Tongue (tissue), 2 donors: ENCODE data around the gene SH2D4B. TPM values are rescaled to one million over a fixed set of nuclear protein-coding genes. Genes with fewer than 3 reads are reported as not detected.

ENCODE experiments used
- DNase-seq: peaks from one replicate; pipeline ENCODE4 v3.0.0-alpha.2; 2015
- total RNA-seq: library from RNA; depleted of rRNA; stranded (reverse); fragments of >200 nt; gene quantifications from one replicate; pipeline ENCODE4 v1.2.3, GENCODE V29; 2014

Gene SH2D4B
- total RNA-seq, 1 donor from 2014 or later = not detected

DNA sequence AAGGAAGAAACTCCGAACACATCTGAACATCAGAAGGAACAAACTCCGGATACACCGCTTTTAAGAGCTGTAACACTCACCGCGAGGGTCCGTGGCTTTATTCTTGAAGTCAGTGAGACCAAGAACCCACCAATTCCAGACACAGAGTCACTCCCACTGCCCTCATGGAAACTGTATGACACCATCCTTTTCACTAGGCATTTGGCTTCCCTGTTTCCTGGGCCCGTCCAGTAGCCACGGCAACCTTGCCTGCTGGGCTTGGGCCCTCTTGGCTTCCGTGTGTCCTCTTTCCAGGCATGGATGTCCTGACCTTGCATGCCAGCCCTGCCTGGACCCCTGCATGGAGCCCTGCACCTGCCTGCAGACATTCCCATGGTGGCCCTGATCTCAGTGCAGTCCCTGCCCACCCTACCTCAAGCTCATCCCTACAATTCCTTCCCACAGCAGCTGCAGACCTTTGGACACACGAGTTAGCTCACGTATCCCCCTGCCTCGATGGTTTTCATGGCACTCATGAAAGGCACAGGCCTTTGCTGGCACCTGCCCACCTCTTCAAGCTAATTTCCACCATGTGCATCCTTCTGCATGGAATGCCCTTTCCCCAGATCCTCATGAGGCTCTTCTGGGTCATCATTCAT lies 6.7 kb downstream of the SH2D4B start:
- DNase-seq = no peak

DNA sequence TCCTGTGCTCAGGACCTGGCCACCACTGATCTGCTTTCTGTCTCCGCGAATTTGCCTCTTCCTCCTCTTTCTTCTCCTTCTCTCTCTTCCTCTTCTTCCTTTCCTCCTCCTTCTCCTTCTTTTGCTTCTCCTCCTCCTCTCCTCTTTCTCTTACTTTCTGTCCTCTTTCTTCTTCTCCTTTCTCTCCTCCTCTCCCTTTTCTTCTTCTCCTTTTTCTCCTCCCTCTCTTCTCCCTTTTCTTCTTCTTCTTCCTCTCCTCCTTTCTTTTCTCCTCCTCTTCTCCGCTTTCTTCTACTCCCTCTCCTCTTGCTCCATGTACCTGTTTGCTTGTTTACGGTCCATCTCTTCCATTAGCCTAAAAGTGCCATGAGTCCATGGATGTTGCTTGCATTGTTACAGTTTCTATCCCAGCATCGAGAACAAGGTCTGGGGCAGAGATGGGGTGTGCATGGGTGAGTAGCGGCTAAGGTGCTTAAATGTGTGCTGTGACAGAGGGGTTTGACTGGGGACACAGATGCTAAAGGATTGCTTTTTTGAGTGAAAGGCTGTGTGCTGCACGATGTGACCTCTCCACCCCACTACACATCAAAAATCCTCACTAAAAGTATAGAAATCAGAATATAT lies 7.7 kb downstream of the SH2D4B start:
- DNase-seq = no peak

DNA sequence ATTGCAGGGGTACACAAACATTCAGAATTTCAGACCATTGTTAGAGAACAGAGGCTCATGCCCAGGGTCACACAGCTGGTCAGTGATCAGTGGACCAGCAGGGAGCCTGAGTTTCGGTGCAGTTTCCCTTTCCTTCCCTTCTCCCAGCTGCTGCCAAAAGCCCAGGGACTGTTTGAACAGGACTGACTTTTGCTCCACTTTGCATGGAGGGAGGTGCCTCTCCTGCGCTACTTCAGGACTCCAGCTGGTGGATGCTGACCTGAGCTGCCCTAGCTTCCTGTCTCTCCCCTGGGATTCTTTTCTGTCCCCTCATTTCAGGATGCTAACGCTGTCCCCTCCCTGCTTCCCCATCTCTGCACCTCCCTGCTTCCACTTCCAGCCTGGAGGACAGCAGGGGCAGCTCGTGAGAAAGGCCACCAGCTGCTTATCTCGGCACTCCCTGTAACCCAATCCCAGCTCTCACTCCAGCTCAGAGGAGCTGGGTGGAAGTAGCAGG lies 14.5 kb downstream of the SH2D4B start:
- no peak for DNase-seq

DNA sequence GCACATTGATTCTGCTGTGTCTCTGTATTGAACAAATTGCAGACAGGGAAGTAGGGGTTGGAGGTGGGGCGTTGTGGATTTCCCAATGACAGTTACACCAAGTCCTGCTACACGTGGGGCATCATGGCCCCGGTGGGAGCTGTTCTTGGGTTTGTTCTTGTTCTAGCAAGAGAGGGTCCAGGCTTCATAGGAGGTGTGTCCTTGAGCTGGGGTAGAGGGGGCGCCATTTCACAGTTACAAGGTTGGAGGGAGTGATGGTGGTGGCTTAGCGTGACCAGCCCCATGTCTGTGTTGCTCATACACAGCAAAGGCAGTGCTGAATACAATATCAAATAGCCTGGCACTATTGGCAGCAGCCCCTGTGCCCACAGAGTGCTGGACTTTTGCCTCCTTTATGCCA lies 15.7 kb downstream of the SH2D4B start:
- no peak for DNase-seq

DNA sequence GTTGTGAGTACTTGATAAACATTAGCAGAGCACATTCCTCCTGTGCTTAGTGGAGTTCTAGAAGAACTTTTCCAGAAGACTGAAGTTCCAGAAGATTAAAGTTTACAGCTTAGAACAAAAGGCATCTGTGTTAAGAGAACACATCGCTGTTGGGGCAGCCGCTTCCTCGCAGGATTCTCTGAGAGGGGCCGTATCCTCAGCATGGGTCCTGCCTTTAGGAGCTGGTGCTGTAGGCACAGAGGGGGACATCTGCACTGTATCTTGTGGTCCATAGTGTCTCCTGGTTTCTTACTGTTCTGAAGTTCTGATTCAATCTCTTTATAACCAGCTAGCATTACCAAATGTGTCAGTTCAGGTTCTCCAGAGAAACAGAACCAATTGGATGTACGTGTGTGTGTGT lies 16.3 kb downstream of the SH2D4B start:
- DNase-seq = no peak

DNA sequence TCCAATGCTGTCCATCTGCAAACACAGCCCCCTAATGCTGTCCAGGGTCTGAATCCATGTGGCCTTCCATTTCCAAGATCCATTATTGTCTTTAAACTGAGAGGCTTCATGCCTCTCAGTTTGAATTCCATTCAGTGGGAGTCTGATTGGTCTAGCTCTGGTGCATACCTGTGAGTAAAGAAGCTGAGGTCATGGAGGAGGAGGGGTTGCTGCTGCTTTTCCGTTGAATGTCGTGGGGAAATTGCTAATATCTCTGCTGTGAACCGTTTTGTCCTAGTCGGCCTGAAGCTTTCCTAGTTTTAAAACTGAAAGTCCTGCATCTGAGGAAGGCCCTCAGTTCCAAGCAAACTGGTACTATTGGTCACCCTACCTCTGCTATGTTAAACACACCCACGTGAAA lies 17.7 kb downstream of the SH2D4B start:
- no peak for DNase-seq

DNA sequence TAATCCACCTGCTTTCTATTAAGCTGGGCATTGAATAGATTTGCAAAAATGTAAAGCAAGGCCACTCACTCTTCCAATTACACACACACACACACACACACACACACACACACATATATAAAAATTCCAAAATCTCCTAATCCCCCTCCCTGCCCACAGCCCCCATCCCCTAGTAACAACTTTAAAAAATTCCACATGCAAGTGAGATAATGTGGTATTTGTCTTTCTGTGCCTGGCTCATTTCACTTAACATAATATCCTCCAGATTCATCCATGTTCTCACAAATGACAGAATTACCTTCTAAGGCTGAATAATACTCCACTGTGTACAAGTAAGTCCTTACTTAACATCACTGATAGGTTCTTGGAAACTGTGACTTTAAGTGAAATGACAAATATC lies 24.2 kb downstream of the SH2D4B start:
- peak; percentile 16 for DNase-seq

DNA sequence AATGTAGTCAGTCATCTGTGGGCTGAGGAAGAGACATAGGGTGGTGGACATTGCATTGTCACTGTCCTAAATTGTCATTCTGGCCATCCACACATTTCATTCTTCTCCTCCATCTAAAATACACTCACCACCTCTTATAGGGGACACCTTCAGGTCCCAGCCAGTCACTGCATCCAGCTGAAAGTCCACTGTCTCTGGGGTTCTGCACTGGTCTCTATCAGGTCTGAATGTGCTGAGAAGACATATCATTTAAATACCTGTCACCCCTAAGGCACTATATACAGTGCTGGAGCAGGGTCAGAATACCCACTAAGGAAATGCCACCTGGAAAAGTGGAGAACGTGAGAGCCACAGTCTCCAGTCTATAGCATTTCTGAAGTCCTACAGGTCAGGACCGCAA lies 29.6 kb downstream of the SH2D4B start:
- no peak for DNase-seq

DNA sequence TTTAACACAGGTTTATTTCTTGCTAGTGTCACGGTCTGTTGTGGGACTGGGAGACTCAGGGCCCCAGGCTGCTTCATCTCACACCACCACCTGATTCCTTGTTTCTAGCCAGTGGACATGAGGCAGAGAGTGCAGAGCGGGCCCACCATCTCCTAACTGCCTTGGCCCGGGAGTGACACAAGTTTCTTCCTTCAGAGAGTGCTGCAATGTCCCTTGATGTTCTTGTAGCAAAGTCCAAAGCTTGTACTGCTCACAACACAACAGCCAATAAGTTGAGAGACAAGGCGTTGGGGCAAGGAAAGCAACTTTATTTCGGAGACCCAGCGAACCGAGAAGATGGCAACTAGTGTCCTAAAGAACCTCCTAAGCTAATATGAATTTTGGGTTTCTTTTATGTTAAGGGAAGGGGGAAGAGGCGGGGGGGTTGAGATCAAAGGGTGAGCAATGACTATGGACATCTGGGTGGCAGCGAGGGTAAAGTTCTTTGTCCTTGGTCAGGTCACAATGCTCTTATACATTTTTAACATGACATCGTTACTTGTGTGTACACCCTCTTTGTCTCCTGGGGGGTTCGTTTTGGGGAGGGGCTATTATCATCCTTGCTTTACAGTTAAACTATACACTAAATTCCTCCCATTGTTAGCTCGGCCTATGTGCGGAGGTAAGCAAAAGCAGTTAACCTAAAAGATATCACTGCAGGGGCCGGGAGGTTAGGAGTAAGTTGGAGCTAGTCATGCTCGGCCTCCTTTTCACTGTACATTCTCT lies 31.6 kb downstream of the SH2D4B start:
- DNase-seq = no peak

DNA sequence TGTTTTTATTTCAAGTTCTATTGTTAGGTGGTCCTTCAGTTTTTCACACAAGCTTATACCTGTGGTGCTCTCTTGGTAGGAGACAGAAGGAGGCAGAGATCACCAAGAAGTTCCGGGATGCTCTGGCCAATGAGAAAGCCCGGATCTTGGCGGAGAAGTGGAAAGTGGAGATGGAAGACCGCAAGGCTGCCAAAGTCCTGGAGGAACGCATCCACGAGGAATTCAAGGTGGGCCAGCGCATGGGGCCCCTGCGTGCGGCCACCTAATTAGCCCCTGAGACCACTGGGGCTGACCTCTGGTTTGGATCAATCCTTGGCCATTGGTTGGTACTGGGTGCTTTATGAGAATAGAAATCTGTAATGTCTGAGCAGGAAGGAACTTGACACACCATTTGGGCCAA lies 33.6 kb downstream of the SH2D4B start:
- no peak for DNase-seq

DNA sequence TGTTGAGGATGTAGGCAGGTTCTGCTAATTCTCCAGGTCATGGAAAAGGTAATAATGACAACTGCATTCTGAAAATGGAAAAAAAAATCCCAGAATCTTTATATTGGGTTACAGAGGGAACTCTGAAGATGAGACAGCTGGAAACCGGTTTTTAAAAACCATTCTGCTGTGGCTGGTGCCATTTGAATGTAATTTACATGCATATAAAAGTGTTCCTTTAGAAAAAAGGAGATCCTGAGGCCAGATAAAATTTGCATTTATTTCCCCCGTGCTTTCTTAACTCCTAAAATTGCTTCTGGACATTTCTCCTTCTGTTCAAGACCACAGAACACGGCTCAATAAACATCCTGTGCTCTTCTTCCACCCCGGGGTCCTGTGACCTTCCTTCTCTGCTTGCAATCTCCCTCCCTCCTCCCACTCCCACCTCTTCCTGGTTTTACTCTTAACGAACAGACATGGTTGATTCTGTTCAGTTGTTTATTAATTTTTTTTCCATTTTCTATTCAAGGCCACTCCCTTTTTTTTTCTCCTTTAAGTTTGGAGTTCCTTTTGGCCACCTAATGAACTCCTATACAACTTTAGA lies 41.6 kb downstream of the SH2D4B start:
- DNase-seq = no peak

DNA sequence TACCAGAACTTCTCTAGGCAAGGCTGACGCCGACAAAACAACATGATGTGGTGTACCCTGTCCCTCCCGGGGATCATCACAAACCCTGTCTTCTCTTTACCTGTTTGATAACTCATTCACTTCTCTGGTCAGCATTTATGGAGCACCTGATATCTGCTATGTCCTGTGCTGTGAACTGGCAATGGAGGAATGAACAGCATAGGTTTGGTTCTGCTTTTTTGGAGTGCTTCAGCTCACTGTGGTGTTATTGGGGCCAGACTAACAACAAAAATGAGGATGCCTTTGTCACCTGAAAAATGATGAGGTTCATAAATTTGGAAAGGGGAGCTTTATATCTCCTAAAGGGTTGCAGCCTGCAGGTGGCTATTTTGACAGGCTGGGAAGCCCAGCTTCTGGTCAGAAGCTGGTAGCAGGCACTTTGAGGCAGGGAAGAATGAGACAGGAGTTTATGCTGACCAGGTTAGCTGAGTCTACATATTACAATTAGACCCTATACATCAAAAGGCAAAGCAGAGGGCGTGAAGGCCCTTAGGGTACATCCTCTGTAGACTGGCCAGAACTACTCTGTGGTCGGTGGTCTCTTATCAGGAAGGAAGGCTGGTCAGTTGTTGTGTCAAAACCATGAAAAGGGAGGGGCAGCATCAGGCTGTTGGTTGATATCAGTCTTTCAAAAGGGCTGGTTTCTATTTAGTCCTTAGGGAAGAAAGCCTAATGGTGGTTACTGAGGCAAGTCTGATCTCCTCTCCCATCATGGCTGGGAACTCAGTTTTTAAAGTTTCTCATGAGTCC lies 42.3 kb downstream of the SH2D4B start:
- no peak for DNase-seq

DNA sequence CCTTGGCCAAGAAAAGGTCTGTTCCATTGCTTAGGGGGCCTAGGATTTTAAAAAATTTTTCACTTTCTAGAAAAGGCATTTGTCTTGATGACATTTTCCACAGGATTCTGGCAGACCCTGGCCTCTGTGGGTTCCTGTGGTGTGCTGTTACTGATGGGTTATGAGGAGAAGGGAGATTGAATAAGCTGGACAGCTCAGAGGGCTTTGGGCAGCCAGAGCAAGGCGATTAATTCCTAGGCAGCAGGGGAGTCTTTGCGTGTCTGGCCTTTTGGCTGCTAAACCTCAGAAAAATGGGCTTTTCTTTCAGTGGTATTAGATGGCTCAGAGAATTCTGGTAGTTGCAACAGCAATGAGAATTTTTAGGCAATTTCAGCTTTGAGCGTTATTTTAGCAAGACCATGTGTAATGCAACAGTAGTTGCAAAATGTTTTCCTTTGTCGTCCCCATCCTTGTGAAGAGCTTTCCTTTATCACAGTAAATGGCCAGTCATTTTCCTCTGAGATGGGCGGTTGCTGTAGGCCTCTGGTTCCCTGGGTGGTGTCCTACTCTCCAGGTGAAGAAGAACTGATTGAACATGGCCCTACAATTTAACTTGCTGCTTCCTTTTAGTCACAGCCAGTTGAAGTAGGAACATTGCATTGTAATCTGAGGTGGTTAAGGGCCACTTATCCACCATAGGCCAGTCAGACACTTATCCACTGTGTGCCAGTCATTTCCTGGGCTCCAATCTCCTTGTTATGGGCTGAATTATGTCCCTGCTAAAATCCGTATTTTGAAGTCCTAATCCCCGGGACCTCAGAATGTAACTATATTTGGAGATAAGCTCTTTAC lies 43.2 kb downstream of the SH2D4B start:
- DNase-seq = no peak

DNA sequence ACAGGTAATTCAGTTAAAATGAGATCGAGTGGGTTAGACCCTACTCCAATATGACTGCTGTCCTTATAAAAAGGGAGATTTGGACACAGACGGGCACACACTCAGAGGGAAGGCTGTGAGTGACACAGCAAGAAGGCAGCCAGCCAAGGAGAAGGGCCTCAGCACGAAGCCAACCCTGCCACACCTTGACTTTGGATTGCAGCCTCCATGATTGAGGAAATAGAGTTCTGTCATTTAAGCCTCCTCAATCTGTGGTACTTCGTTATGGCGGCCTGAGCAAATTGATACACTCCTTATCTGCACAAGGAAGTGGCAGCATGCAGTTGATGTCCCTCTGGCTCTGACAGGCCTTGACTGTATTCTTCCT lies 43.8 kb downstream of the SH2D4B start:
- DNase-seq = no peak

DNA sequence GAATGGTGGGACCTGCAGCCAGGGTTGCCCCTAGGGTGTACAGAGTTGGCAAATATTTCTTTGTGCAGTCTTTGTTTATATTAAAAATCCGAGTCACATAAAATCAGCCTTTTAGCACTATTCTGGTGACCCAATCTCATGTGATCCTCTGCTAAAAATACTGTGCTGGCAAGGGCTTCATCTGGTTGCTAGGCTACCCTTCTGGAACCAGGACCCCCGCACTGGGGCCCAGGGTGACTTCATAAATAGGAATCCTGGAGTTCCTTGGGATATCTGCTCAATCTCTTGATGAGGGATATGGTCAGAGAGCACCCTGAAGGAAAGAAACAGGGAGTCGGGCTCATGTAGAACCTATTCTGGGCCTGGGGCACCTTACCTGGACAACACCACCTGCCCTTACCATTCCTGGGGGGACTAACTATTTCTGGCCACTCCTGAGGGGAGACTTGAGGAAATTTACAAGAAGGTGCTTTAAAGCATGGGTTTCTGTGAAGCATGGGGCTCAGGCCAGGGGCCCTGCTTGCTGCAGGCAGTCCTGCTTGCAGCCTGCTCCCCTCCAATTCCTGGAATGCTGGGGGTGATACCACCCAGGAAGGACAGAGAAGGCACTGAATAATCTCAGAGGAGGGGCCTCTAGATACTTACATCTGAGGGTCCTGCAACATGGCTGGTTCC lies 44.7 kb downstream of the SH2D4B start:
- peak; percentile 37 for DNase-seq

DNA sequence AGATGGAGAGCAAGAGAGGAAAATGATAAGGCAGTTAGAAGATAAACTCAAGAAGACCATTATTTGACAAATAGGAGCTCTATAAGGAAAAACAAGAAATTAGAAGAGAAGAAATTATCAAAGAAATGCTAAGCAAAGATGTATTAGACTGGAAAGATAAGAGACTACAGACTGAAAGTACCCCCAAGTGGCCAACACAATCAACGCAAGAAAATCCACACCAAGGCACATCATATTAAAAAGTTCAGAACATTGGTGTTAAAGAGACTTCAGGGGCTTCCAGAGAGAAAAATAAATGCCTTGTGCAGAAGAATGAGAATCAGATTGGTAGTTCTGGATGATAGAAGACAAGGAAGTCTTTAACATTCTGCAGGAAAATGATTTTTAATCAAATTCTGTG lies 46.0 kb downstream of the SH2D4B start:
- DNase-seq = no peak

DNA sequence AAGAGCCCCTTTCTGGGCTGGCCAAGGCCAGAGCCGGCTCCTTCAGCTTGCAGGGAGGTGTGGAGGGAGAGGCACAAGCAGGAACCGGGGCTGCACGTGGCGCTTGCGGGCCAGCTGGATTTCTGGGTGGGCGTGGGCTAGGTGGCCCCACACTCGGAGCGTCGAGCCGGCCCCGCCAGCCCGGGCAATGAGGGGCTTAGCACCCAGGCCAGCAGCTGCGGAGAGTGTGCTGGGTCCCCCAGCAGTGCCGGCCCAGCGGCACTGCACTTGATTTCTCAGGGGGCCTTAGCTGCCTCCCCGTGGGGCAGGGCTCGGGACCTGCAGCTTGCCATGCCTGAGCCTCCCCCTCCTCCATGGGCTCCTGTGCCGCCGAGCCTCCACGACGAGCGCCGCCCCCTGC lies 48.1 kb downstream of the SH2D4B start:
- DNase-seq = no peak

DNA sequence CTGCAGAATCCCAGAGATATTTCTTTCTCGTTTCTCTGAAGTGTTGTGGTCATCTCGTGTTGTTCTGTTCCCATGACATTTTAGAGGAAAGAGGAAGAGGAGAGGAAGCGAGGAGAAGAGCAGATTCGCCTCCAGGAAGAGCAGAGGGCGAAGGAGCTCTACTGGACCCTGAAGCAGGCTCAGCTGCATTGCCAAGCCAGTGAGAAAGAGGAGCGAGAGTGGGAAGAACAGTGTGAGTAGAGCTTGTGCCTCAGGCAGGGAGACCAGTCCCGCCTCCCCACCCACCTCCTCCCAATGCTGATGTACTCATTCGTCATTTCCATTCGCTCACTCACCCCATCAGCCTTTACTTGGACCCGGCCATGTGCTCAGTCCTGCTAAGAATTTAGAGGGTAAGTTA lies 50.8 kb downstream of the SH2D4B start:
- no peak for DNase-seq

DNA sequence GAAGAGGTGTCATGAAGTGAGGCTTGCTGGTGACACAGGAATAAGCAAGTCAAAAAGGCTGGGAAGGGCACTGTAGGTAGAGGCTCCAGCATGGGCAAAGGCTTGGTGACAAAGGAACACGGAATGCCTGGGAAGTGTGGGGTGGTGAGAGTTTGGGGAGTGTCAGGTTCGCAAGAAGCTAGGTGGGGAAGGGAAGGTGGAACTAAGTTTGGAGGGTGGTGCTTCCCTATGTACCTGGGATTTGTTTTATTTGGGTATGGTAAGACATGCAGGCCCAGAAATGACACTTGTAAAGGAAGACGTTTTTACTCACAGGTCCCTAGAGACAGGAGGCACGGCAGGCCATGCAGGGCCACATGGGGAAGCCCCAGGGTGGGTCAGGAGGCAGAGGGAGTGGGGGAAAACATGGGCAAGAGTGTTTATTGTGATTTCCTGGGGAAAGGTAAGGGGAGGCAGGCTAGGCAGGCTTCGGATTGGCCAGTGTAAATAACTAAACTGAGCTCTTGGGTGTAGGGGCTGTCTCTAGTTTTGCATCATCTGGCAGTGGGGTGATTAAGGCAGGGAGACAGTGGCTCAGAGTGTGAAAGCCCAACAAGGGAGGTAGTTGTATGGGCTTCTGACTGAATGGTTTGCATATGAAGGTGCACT lies 52.1 kb downstream of the SH2D4B start:
- no peak for DNase-seq

DNA sequence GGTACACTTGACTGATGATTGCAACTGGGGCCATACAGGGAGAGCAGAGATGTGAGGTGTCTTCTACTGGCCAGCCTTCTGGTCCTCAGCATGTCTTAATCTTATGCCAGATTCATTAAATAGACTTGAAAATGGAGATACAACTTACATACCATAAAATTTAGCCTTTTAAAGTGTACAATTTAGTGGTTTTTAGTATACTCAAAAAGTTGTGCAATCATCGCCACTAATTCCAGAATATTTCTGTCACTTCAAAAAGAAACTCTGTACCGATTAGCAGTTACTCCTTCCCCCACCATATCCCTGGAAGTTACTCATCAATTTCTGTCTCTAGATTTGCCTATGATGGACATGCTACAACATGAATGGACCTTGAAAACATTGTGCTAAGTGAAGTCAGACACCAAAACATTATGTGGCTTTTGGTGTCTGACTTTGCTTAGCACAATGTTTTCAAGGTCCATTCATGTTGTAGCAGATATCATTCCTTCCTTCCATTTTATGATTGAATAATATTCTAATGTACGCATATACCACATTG lies 53.0 kb downstream of the SH2D4B start:
- DNase-seq = no peak
